GM12801 (cell line): ENCODE data around the gene MIPOL1.

Experiments used
- TF ChIP-seq, protein P1 (sequence below): IDR thresholded peaks from one replicate; pipeline ENCODE4 v1.5.1; 2011; ENCODE audit warnings: control low read depth; ENCODE audit not compliant: insufficient read length; ENCODE audit errors: extremely low read depth

The MIPOL1 gene

DNA sequence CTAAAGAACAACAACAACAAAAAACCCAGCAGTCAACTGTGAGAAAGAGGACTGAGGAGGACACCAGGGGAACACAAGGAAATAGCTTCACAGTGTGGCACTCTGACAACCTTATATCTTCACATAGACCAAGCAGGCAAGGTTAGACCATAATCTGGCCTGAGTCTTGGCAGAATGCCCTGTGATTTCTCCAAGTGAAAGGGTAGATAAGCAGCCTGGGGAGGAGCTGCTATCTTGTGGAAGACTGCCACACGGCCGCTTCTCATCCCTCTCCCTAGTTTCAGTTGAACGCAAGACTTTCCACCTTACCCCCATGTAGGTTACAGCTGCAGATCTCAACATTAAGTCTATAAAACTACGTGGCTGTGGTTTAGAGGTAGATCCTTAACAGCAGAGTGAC is 29.0 kb upstream of the MIPOL1 start:
- TF ChIP-seq, protein P1, sequence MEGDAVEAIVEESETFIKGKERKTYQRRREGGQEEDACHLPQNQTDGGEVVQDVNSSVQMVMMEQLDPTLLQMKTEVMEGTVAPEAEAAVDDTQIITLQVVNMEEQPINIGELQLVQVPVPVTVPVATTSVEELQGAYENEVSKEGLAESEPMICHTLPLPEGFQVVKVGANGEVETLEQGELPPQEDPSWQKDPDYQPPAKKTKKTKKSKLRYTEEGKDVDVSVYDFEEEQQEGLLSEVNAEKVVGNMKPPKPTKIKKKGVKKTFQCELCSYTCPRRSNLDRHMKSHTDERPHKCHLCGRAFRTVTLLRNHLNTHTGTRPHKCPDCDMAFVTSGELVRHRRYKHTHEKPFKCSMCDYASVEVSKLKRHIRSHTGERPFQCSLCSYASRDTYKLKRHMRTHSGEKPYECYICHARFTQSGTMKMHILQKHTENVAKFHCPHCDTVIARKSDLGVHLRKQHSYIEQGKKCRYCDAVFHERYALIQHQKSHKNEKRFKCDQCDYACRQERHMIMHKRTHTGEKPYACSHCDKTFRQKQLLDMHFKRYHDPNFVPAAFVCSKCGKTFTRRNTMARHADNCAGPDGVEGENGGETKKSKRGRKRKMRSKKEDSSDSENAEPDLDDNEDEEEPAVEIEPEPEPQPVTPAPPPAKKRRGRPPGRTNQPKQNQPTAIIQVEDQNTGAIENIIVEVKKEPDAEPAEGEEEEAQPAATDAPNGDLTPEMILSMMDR = no peak

DNA sequence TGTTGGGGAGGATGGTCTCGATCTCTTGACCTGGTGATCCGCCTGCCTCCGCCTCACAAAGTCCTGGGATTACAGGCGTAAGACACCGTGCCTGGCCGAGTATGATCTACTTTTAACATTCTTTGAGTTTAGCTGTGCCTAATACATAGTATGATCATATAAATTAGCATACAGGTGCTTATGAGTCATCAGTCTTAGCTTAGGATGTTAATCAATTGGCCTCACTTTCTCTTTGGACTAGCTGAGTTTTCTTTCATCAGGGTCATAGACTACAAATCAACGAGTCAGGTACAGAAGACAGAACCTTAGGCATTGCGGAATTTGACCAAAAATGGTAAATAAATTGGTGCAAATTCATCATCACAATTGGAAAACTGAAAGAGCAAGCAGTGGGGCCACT is 27.5 kb upstream of the MIPOL1 start:
- TF ChIP-seq, protein P1 = no peak

DNA sequence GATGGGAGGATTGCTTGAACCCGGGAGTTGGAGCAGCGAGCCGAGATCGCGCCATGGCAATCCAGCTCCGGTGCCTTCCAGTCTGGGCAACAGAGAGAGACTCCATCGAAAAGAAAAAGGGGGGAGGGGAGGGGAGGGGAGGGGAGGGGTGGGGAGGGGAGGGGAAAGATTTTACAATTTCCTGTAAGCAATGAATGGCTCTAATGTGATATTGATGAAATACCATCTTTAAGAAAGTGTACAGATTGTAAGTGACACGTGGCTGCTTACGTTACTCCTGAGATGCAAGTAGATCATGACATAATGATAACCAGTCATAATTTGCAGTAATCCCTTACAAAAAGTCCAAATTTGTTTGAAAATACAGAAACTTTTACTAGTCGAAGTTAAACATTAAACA is 26.7 kb upstream of the MIPOL1 start:
- TF ChIP-seq, protein P1 = no peak

DNA sequence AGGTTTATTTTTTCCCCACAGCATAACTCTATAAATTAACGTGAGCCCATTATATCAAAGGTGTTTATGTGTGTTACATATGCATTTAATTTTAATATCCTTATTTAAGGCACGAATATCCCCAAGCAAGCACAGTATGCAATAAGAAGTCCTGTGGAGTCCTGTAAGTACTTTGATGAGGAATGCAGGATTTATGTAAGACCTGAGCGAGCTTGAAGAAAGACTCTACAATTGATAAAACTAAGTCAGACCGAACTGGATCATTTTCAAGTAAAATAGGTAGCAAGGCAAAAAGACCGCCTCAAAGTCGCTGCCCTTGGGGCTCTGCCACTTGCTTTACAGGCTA is 26.1 kb upstream of the MIPOL1 start:
- TF ChIP-seq, protein P1 = no peak

DNA sequence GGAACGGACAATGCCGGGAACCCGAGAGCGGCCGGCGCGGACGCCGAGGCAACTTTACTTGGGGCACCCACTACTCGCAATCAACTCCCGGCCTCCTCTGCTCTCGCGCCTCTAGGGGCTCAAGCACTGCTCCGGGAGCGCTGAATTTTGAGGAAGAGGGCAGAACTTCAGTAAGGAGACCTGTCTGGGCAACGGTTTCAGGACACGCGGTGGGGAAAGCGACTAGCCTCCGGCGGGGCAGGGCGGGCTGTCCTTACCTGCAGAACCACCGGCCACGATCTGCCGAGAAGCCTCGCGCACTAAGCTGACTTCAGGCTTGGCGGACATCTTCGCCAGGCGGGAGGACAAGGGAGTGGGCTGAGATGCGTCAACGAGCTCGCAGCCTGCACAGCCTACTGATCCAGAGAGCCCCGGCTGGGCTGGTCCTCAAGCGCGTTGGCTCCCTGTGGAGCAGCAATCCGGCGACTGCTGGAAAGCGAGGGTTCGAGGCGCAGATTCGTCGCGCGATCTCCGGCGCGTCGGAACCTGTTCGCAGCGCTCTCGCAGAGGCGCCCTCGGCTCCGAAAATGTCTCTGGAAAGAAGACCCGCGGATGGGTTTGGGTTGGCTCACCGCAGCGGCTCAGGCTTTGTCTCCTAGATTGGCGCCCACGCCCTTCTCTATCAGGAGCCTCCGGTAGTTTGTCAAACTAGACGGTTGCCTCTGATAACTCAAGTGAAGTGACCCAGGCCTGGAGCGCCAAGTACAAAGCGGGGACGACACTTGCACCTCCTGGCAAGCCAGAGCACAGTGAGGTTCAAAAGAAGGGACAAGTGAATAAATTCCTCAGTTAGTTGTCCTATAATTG is 25.5 kb upstream of the MIPOL1 start, which contains the start of gene SLC25A21:
Gene SLC25A21 (minus strand): TSS at position 583 of the 846 bp plus-strand sequence.
- TF ChIP-seq, protein P1 = no peak

DNA sequence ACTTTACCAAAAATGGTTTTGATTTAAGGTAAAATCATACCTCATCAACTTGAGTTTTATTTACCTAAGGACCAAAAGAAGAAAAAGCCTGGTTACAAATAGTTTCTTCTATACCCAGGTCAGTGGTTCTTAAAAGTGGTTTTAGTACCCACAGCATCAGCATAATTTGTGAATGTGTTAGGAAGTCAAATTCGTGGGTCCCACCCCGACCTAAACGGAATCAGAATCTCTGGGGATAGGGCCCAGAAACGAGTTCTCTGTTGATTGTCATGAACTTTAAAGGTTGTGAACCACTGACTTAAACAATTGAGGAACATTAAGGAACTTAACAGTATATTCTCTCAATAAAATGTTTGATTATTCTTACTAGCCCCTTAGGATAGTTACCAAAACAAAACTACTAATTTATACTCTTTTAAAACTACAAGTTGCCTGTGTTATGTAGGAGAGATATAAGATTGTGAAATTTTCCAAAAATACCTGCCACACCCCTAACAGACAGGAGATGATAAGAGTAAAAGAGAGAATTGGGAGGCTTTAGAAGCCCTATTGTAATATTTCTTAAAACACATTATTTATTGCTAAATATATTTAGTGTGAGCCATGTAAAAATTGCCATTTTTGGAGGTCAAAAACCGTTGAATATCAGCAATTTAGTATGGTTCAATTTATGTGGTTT is 24.7 kb upstream of the MIPOL1 start:
- TF ChIP-seq, protein P1 = no peak

DNA sequence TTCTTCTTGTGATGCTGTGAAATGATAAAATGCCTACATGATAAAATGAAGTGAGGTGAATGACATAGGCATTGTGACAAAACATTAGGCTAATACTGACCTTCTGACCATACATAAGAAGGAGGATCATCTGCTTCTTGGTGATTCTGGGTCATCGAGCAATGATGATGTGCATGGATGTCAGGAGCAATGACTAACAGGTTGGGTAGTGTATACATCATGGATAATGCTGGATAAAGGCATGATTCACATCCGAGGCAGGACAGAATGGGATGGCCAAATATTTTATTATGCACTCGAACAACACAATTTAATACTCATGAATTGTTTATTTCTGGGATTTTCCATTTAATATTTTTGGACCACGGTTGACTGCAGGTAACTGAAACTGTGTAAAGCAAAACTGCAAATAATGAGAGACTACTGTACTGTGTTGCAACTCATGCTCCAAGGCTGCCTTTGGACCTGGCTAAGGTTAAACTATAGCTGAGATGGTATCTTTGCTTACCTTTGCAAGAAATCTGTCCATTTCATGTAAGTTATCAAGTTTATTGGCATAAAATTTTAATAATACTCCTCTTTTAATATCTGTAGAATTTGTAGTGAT is 17.7 kb upstream of the MIPOL1 start:
- TF ChIP-seq, protein P1 = no peak
